ENCODE results near the gene C5. TPM values are rescaled to one million over a fixed set of nuclear protein-coding genes. Genes with fewer than 3 reads are reported as not detected.

C5 gene
- total RNA-seq, 2 donors from 2014 or later = 1.5 to 1.6 TPM

DNA sequence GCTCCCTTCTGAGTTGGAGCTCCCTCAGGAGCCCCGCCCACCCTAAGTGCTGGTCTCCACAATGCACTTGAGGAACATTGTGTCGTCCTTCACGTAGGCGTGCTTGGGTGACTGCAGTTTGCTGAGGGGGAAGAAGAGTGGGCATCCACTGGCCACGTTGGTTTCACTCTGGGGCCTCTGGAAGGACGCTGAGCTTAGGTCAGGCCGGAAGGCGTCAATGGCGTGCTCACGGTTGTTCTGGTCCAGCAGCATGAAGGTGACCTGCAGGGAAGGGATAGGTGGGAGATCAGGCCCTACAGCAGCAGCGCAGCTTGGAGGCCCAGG is 145.1 kb downstream of the C5 start:
- TF ChIP-seq, protein P1, sequence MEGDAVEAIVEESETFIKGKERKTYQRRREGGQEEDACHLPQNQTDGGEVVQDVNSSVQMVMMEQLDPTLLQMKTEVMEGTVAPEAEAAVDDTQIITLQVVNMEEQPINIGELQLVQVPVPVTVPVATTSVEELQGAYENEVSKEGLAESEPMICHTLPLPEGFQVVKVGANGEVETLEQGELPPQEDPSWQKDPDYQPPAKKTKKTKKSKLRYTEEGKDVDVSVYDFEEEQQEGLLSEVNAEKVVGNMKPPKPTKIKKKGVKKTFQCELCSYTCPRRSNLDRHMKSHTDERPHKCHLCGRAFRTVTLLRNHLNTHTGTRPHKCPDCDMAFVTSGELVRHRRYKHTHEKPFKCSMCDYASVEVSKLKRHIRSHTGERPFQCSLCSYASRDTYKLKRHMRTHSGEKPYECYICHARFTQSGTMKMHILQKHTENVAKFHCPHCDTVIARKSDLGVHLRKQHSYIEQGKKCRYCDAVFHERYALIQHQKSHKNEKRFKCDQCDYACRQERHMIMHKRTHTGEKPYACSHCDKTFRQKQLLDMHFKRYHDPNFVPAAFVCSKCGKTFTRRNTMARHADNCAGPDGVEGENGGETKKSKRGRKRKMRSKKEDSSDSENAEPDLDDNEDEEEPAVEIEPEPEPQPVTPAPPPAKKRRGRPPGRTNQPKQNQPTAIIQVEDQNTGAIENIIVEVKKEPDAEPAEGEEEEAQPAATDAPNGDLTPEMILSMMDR (IDR thresholded peaks at IDR 0.05) = no peak
- no peaks in the 10 kb centered on the region for H3K4me1 ChIP-seq
- no peak overlapping the region for H3K27ac ChIP-seq
- no peak overlapping the region for H3K9ac ChIP-seq (ENCODE audit: low read depth in 2 of 2, low read length in 2 of 2)
- H3K4me3 ChIP-seq = no peak overlapping the region
- H3K36me3 ChIP-seq = no peaks in the 10 kb centered on the region
- intact Hi-C loops (cut with DNase I) = no loop called here
- H3K27me3 ChIP-seq = no peaks in the 10 kb centered on the region
- no peak for DNase-seq
- H3K9me3 ChIP-seq = no peaks in the 10 kb centered on the region

DNA sequence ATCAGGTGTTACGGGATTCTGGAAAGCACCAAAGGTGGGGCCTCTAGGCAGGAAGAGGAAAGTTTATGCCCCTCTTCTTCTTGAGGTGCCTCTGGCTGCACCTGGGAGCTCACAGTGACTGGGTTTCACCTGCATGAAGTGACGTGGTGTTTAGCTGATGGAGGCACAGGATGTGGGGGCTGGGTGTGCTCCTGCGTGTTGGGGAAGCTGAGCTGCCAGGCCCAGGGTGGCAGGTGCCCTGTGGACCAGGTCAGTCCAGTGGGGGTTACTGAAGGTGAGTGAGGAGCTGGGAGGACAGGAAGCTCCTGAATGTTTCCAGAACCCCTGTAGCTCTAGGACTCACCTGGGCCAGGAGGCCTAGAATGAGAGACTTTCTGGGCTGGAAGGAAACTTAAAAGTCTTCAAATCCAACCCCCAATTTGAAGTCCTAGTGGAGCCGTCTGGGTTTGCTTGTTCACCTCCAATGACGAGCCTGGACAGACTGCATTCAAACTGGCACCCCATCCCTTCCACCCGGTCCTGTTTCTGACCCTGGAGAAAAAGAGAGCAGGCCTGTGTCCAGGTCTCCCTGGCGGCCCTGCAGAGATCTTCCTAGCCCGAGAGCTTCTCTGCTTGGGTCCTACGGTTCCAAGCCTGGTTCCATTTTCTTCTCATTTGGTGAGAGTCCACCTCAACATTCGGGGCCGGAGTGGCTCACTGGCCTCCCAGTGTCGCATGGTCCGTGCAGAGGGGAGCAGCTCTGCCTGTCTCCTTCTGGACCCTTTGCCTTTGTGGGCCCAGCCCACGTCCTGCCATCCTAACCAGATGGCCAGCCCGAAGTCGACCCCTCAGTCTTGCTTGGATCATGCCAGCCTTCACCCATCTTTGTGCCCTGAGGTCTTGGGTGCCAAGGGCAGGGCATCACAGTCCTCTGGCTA is 145.8 kb downstream of the C5 start:
- H3K9me3 ChIP-seq = no peaks in the 10 kb centered on the region
- TF ChIP-seq, protein P1 (IDR thresholded peaks at IDR 0.05) = no peak
- H3K9ac ChIP-seq (ENCODE audit: low read depth in 2 of 2, low read length in 2 of 2) = no peak overlapping the region
- H3K36me3 ChIP-seq = no peaks in the 10 kb centered on the region
- intact Hi-C loops (cut with DNase I) = no loop called here
- DNase-seq = no peak
- H3K4me1 ChIP-seq = no peaks in the 10 kb centered on the region
- H3K27ac ChIP-seq = no peak overlapping the region
- no peak overlapping the region for H3K4me3 ChIP-seq
- H3K27me3 ChIP-seq = no peaks in the 10 kb centered on the region

DNA sequence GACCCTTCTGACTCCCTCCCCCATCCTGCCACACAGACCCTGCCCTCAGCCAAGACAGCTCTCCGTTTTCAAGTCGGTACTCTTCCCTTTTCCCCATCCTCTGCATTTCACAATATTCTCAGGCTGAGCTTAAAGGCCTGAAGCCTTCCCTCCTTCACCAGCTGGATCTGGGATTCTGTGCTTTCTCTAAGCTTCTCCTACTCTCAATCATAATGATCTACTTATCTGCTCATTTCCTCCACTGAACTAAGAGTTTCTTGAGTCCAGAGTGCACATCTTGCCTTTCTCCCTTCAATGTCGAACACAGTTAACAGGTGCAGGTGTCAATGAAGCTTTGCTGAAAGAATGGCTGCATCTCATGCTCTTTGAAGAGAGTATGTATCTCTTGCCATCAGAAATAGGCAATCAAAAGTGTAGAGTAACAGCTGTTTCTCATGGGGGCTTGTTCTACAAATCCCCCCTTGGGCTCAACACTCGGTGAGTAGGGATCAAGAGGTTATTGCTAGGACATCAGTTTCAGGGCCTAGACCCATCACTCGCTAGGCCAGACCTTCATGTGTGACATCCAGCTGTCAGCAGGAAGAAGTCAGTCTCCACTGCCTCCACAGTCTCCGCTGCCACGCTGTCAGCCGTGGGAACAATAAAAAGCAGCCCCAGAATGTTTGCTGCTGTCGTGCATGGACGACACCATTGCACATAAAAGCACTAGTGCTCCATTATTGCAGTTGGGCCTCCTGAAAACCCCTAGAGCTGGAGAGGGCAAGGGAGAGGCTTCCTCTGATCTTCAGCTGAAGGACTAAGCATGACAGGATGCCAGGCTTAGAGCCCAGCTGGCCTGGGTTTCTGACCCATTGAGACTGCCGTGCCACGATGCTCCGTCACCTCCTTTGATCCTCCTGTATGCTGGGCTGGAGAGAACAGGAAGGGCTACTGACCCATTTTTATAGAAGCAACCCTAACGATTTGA is 147.2 kb downstream of the C5 start:
- H3K27ac ChIP-seq = no peak overlapping the region
- TF ChIP-seq, protein P1 (IDR thresholded peaks at IDR 0.05) = no peak
- H3K4me1 ChIP-seq = no peaks in the 10 kb centered on the region

More for the DNA sequence above, 147.2 kb downstream of the C5 start:
- Histone ChIP-seq H3K9me3 (no peaks in the 10 kb centered on the region), H3K9ac (ENCODE audit: low read depth in 2 of 2, low read length in 2 of 2) (no peak overlapping the region), H3K27me3 (no peaks in the 10 kb centered on the region), H3K4me3 (no peak overlapping the region), H3K36me3 (no peaks in the 10 kb centered on the region)
- intact Hi-C loops (cut with DNase I) = no loop called here
- no peak for DNase-seq

Other genes with a start within 250 kb of the C5 start
- gene PSMD5, start 207.4 kb downstream of the C5 start, total RNA-seq = 10 to 100 TPM; 33.2 to 60.2 TPM
- gene PHF19, start 173.1 kb downstream of the C5 start, total RNA-seq = 10 to 100 TPM; 23.8 to 50.3 TPM
- gene TRAF1, start 123.5 kb downstream of the C5 start, total RNA-seq = 1 to 10 TPM; 1.5 to 3.1 TPM
- gene CNTRL, start 24.7 kb upstream of the C5 start, total RNA-seq = 10 to 100 TPM in 1 of 2 donors, 1 to 10 TPM in 1; 6.1 to 11.3 TPM
- 100 to 1,000 TPM in 1 of 2 donors, 10 to 100 TPM in 1; 78.5 to 108 TPM for gene RAB14, start 151.6 kb upstream of the C5 start, total RNA-seq
- gene GSN, start 217.9 kb upstream of the C5 start, total RNA-seq = 100 to 1,000 TPM; 413 to 553 TPM